Mesothelial cell of epicardium (in vitro differentiated cells): ENCODE results near the gene GLP1R. TPM values are rescaled to one million over a fixed set of nuclear protein-coding genes. Genes with fewer than 3 reads are reported as not detected.

Experiments used
- DNase-seq, 2 experiments: peaks; one replicate each; pipeline ENCODE4 v3.0.0; 2021; ENCODE audit warnings: low spot score in 2 of 2; ENCODE audit not compliant: unreplicated experiment in 2 of 2
- H3K27ac Mint-ChIP-seq: 2 replicates; pipeline ENCODE4 v1.8.0; 2021; ENCODE audit warnings: mixed read lengths
- H3K27me3 Mint-ChIP-seq: 2 replicates; pipeline ENCODE4 v1.8.0; 2021; ENCODE audit warnings: low read depth, mixed read lengths
- H3K36me3 Mint-ChIP-seq: 2 replicates; pipeline ENCODE4 v1.8.0; 2021; ENCODE audit warnings: mixed read lengths
- H3K4me1 Mint-ChIP-seq: 2 replicates; pipeline ENCODE4 v1.8.0; 2021; ENCODE audit warnings: mixed read lengths
- H3K4me3 Mint-ChIP-seq: 2 replicates; pipeline ENCODE4 v1.8.0; 2021; ENCODE audit warnings: mild to moderate bottlenecking, moderate library complexity, mixed read lengths
- H3K9me3 Mint-ChIP-seq: 2 replicates; pipeline ENCODE4 v1.8.0; 2021; ENCODE audit warnings: mixed read lengths
- CTCF ChIP-seq: fragments of 200-600 bp; sonication (generic); IDR thresholded peaks from one replicate; pipeline ENCODE4 v1.5.0; 2021; ENCODE audit warnings: antibody characterized with exemption; ENCODE audit not compliant: unreplicated experiment
- total RNA-seq: library from RNA; stranded (reverse); gene quantifications from 3 replicates; pipeline ENCODE4 v1.2.1, GENCODE V29; 2021

GLP1R gene
- total RNA-seq, 1 donor from 2014 or later: not detected

GRCh38 chr6:39053016-39053624, 4.5 kb downstream of the GLP1R start:
- H3K27me3 Mint-ChIP-seq: peaks cover 74% of the 10 kb centered on the region
- no peaks in the 10 kb centered on the region for H3K9me3 Mint-ChIP-seq
- no peaks in the 10 kb centered on the region for H3K36me3 Mint-ChIP-seq
- no peak for TF ChIP-seq CTCF
- no peak overlapping the region for H3K27ac Mint-ChIP-seq
- H3K4me1 Mint-ChIP-seq: peaks cover 2% of the 10 kb centered on the region
- DNase-seq: no peak
- no peak overlapping the region for H3K4me3 Mint-ChIP-seq

- Mint-ChIP-seq H3K27me3 (peaks cover 73% of the 10 kb centered on the region), H3K36me3 (no peaks in the 10 kb centered on the region), H3K4me3 (no peak overlapping the region), H3K9me3 (no peaks in the 10 kb centered on the region), H3K4me1 (peaks cover 2% of the 10 kb centered on the region), H3K27ac (no peak overlapping the region)
- no peak for DNase-seq
- TF ChIP-seq CTCF: no peak
These were observed 5.4 kb downstream of the GLP1R start for GRCh38 chr6:39053854-39054576.

GRCh38 chr6:39054577-39055142, 6.1 kb downstream of the GLP1R start:
- Mint-ChIP-seq H3K27me3 (peaks cover 71% of the 10 kb centered on the region), H3K36me3 (no peaks in the 10 kb centered on the region)

GRCh38 chr6:39055661-39056060, 7.1 kb downstream of the GLP1R start:
- no peaks in the 10 kb centered on the region for H3K36me3 Mint-ChIP-seq
- H3K4me3 Mint-ChIP-seq: no peak overlapping the region
- DNase-seq: no peak
- H3K9me3 Mint-ChIP-seq: no peaks in the 10 kb centered on the region
- H3K27me3 Mint-ChIP-seq: peaks cover 71% of the 10 kb centered on the region
- H3K27ac Mint-ChIP-seq: no peak overlapping the region
- TF ChIP-seq CTCF: no peak
- H3K4me1 Mint-ChIP-seq: no peaks in the 10 kb centered on the region

More at GRCh38 chr6:39054577-39055142, 6.1 kb downstream of the GLP1R start:
- Mint-ChIP-seq H3K4me1 (no peaks in the 10 kb centered on the region), H3K4me3 (no peak overlapping the region), H3K27ac (no peak overlapping the region), H3K9me3 (no peaks in the 10 kb centered on the region)
- no peak for DNase-seq
- TF ChIP-seq CTCF: no peak

- no peak for TF ChIP-seq CTCF
- peaks cover 71% of the 10 kb centered on the region for H3K27me3 Mint-ChIP-seq
- no peak overlapping the region for H3K4me3 Mint-ChIP-seq
- H3K9me3 Mint-ChIP-seq: no peaks in the 10 kb centered on the region
- no peak overlapping the region for H3K27ac Mint-ChIP-seq
- H3K4me1 Mint-ChIP-seq: no peaks in the 10 kb centered on the region
- H3K36me3 Mint-ChIP-seq: no peaks in the 10 kb centered on the region
- no peak for DNase-seq
These were observed 7.6 kb downstream of the GLP1R start for GRCh38 chr6:39056191-39056590.
